ENCODE results near the gene CST4. TPM values are rescaled to one million over a fixed set of nuclear protein-coding genes. Genes with fewer than 3 reads are reported as not detected.
"Not testable (repeated sequence)": the region's sequence is repeated elsewhere in the genome, so short reads cannot be mapped to it uniquely, and the experiment has no call there.

CST4 gene
- total RNA-seq, 1 experiment from 2014 or later: not detected

DNA sequence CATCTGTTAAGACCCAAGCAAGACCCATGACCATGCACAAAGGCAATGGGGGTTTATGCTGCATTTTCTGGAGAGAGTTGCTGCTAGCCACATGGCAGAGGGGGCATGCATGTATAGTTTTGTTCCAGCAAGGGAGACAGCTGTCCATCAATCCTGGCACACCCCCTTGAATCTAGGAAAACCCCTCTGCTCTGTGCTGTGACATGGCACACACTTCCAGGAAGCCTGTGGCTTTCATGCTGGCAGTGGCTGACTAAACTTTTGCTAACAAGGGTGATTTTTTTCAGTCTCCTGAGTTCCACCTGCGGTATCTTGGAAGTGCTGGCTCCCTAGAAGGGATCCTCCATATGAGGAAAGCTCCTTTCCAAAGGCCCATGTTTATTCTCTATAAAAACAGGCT, 9.1 kb upstream of the CST4 start:
- Mint-ChIP-seq H3K4me3 (ENCODE audit: unreplicated experiment) (no peak overlapping the region), H3K27me3 (ENCODE audit: insufficient read depth, unreplicated experiment) (peaks cover 43% of the 10 kb centered on the region), H3K4me1 (ENCODE audit: insufficient read depth, unreplicated experiment) (peaks cover under 1% of the 10 kb centered on the region), H3K27ac (ENCODE audit: low read depth, unreplicated experiment) (no peak overlapping the region), H3K36me3 (ENCODE audit: insufficient read depth, unreplicated experiment) (no peaks in the 10 kb centered on the region), H3K9me3 (ENCODE audit: unreplicated experiment) (no peaks in the 10 kb centered on the region)
- intact Hi-C loops (cut with micrococcal nuclease): no loop called here
- TF ChIP-seq, protein P1, sequence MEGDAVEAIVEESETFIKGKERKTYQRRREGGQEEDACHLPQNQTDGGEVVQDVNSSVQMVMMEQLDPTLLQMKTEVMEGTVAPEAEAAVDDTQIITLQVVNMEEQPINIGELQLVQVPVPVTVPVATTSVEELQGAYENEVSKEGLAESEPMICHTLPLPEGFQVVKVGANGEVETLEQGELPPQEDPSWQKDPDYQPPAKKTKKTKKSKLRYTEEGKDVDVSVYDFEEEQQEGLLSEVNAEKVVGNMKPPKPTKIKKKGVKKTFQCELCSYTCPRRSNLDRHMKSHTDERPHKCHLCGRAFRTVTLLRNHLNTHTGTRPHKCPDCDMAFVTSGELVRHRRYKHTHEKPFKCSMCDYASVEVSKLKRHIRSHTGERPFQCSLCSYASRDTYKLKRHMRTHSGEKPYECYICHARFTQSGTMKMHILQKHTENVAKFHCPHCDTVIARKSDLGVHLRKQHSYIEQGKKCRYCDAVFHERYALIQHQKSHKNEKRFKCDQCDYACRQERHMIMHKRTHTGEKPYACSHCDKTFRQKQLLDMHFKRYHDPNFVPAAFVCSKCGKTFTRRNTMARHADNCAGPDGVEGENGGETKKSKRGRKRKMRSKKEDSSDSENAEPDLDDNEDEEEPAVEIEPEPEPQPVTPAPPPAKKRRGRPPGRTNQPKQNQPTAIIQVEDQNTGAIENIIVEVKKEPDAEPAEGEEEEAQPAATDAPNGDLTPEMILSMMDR (IDR thresholded peaks at IDR 0.05; ENCODE audit: unreplicated experiment): no peak
- CTCF ChIA-PET: no interaction called here
- no peak for DNase-seq (ENCODE audit: unreplicated experiment)
- POLR2A ChIA-PET: no interaction called here
- BruUV-seq (replicated peaks): no TSS peak

DNA sequence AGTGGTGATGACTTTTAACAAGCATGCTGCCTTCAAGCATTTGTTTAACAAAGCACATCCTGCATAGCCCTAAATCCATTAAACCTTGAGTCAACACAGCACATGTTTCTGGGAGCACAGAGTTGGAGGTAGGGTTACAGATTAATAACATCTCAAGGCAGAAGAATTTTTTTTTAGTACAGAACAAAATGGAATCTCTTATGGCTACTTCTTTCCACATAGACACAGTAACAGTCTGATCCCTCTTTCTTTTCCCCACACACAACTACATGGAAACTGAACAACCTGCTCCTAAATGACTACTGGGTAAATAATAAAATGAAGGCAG, 6.2 kb upstream of the CST4 start:
- DNase-seq (ENCODE audit: unreplicated experiment); H3K4me3 Mint-ChIP-seq (ENCODE audit: unreplicated experiment); POLR2A ChIA-PET: not testable (repeated sequence)

DNA sequence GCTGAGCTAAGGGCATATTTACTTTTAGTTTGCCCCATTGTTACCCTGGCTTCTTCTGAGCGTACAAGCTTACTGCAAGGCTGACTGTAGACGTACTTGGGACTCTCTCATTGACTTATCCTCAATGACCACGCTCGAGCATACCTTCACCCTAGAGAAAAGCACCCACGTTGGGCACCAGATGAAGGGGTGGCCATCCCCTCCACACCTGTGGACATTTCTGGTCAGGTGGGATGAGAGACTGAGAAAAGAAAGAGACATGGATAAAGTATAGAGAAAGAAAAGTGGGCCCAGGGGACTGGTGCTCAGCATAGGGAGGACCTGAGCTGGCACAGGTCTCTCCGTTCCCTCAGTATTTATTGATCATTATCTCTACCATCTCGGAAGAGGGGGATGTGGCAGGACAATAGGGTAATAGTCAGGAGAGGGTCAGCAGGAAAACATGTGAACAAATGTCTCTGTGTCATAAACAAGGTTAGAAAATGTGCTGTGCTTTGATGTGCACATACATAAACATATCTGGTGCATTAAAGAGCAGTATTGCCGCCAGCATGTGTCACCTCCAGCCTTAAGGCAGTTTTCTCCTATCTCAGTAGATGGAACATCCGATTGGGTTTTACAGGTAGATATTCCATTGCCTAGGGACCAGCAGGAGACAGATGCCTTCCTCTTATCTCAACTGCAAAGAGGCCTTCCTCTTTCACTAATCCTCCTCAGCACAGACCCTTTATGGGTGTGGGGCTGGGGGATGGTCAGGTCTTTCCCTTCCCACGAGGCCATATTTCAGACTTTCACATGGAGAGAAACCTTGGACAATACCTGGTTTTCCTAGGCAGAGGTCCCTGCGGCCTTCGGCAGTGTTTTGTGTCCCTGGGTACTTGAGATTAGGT, 5.6 kb upstream of the CST4 start:
- H3K27ac Mint-ChIP-seq (ENCODE audit: low read depth, unreplicated experiment); H3K4me3 Mint-ChIP-seq (ENCODE audit: unreplicated experiment); H3K36me3 Mint-ChIP-seq (ENCODE audit: insufficient read depth, unreplicated experiment); DNase-seq (ENCODE audit: unreplicated experiment); H3K4me1 Mint-ChIP-seq (ENCODE audit: insufficient read depth, unreplicated experiment); BruUV-seq (replicated peaks); H3K9me3 Mint-ChIP-seq (ENCODE audit: unreplicated experiment); POLR2A ChIA-PET; intact Hi-C loops (cut with micrococcal nuclease): not testable (repeated sequence)
- H3K27me3 Mint-ChIP-seq (ENCODE audit: insufficient read depth, unreplicated experiment): peaks cover 42% of the 10 kb centered on the region
- CTCF ChIA-PET: interaction anchor here (0.6 kb wide), 1 partner anchor 45 kb away, joined by 4 read pairs; no protein-coding TSS in a partner anchor

More for the DNA sequence above, 6.2 kb upstream of the CST4 start:
- H3K27ac Mint-ChIP-seq (ENCODE audit: low read depth, unreplicated experiment); H3K4me1 Mint-ChIP-seq (ENCODE audit: insufficient read depth, unreplicated experiment); H3K36me3 Mint-ChIP-seq (ENCODE audit: insufficient read depth, unreplicated experiment); BruUV-seq (replicated peaks); CTCF ChIA-PET; H3K9me3 Mint-ChIP-seq (ENCODE audit: unreplicated experiment); intact Hi-C loops (cut with micrococcal nuclease): not testable (repeated sequence)
- H3K27me3 Mint-ChIP-seq (ENCODE audit: insufficient read depth, unreplicated experiment): peaks cover 43% of the 10 kb centered on the region

DNA sequence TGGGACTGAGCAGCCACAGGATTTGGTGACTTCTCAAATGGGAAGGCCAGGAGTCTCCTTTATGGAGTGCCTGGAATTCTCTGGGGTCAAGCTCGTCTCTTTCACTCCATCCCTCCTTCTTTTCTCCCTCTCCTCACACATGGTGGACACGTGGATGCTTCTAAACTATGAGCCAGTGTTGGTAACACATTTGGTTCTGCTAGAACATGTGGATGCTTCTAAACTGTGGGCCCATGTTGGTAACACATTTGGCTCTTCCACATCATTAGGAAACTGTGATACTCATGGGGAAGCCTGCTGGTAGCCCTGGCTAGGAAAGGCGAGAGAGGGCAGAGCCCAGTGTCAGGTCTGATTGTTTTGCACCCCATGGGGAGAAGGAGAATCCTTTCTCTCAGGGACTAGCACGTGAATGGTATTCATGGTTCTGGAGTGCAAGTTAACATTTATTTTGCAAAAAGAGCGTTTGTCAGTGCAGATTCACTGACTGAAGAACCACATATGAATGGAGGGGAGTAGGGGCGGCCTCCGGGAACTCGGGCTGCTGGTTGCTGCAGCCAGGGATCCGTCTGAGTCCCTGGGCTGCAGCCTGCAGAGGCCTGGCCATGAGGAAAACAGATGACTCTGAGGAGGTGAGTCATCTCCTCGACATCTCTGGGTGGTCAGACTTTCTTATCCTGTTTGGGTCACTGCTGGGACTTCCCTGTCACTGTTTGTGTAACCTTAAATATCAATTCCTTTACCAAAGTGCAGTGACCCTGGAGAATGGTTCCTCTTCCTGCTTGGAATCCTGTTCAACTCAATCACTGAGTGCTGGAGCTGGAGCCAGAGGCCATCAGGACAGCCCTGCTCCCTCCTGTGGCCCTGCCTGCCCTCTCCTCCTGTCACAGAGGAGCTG, 4.1 kb upstream of the CST4 start:
- BruUV-seq (replicated peaks); intact Hi-C loops (cut with micrococcal nuclease); POLR2A ChIA-PET; H3K4me1 Mint-ChIP-seq (ENCODE audit: insufficient read depth, unreplicated experiment); H3K36me3 Mint-ChIP-seq (ENCODE audit: insufficient read depth, unreplicated experiment); H3K4me3 Mint-ChIP-seq (ENCODE audit: unreplicated experiment); H3K9me3 Mint-ChIP-seq (ENCODE audit: unreplicated experiment); H3K27ac Mint-ChIP-seq (ENCODE audit: low read depth, unreplicated experiment): not testable (repeated sequence)
- DNase-seq (ENCODE audit: unreplicated experiment): peak; percentile 22
- H3K27me3 Mint-ChIP-seq (ENCODE audit: insufficient read depth, unreplicated experiment): peaks cover 28% of the 10 kb centered on the region
- CTCF ChIA-PET: interaction anchor here (0.6 to 2.1 kb wide), 3 partner anchors 25 to 1926 kb away, joined by 3 to 7 read pairs (median 3); no protein-coding TSS in a partner anchor

DNA sequence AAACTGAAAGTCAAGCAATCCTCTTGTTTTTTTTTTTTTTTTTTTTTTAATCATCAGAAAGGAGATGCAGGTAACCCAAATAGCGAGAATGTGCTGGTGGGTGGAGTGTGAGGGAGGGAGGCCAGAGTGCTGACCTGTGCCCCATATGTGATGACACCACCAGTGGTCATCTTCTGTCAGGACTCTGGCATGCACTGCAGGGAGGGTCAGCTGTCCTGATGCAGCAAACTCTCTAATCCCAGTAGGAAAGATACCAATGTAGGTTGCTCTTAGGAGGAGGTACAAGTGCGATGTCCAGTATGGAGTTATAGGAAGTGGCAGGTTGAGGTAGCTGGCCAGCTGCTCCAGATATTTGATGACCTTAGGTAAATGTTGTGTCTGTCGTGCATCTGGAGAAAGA, 2.8 kb upstream of the CST4 start:
- no peaks in the 10 kb centered on the region for H3K9me3 Mint-ChIP-seq (ENCODE audit: unreplicated experiment)
- BruUV-seq (replicated peaks): no TSS peak
- DNase-seq (ENCODE audit: unreplicated experiment): no peak
- POLR2A ChIA-PET: no interaction called here
- CTCF ChIA-PET: interaction anchor here (0.6 to 2.1 kb wide), 3 partner anchors 14 to 517 kb away, joined by 3 to 7 read pairs (median 4); no protein-coding TSS in a partner anchor
- TF ChIP-seq, protein P1 (IDR thresholded peaks at IDR 0.05; ENCODE audit: unreplicated experiment): no peak
- no peak overlapping the region for H3K4me3 Mint-ChIP-seq (ENCODE audit: unreplicated experiment)
- H3K36me3 Mint-ChIP-seq (ENCODE audit: insufficient read depth, unreplicated experiment): peaks cover 4% of the 10 kb centered on the region
- intact Hi-C loops (cut with micrococcal nuclease): no loop called here
- no peak overlapping the region for H3K27ac Mint-ChIP-seq (ENCODE audit: low read depth, unreplicated experiment)
- H3K4me1 Mint-ChIP-seq (ENCODE audit: insufficient read depth, unreplicated experiment): peaks cover 6% of the 10 kb centered on the region
- H3K27me3 Mint-ChIP-seq (ENCODE audit: insufficient read depth, unreplicated experiment): peaks cover 15% of the 10 kb centered on the region
